Islet precursor cell (in vitro differentiated cells): ENCODE measurements around the gene PKD2L1.

ENCODE experiments used
- DNase-seq: peaks from one replicate; pipeline ENCODE4 v3.0.0-alpha.2; 2018

Gene PKD2L1

GRCh38 chr10:100355086-100355485, 25.1 kb upstream of the PKD2L1 start:
- no peak for DNase-seq

- DNase-seq: no peak
Measured at GRCh38 chr10:100353770-100354485, 23.9 kb upstream of the PKD2L1 start.

- DNase-seq: peak; percentile 29
Measured at GRCh38 chr10:100350914-100351485, 21.0 kb upstream of the PKD2L1 start.

GRCh38 chr10:100349672-100350071, 19.6 kb upstream of the PKD2L1 start:
- DNase-seq: no peak

GRCh38 chr10:100349087-100349486, 19.1 kb upstream of the PKD2L1 start:
- DNase-seq: peak; percentile 54

GRCh38 chr10:100348389-100348927, 18.4 kb upstream of the PKD2L1 start:
- no peak for DNase-seq

- DNase-seq: no peak
Measured at GRCh38 chr10:100347568-100348195, 17.7 kb upstream of the PKD2L1 start.

GRCh38 chr10:100346765-100347567, 16.9 kb upstream of the PKD2L1 start, which contains the start of gene SCD:
Gene SCD, plus strand, starts transcription at chr10:100347233. Its CDS starts 272 bp downstream, at chr10:100347505.
- peak; percentile 98 for DNase-seq

- peak; percentile 94 for DNase-seq
Measured at GRCh38 chr10:100346351-100346764, 16.3 kb upstream of the PKD2L1 start.

- peak; percentile 92 for DNase-seq
Measured at GRCh38 chr10:100345570-100346330, 15.7 kb upstream of the PKD2L1 start.

- DNase-seq: no peak
Measured at GRCh38 chr10:100344241-100344788, 14.3 kb upstream of the PKD2L1 start.

- no peak for DNase-seq
Measured at GRCh38 chr10:100342627-100342972, 12.6 kb upstream of the PKD2L1 start.

- peak; percentile 90 for DNase-seq
Measured at GRCh38 chr10:100341953-100342626, 12.1 kb upstream of the PKD2L1 start.

GRCh38 chr10:100340948-100341847, 11.2 kb upstream of the PKD2L1 start:
- DNase-seq: peak; percentile 59

- DNase-seq: no peak
Measured at GRCh38 chr10:100339236-100339635, 9.2 kb upstream of the PKD2L1 start.

GRCh38 chr10:100338434-100339036, 8.5 kb upstream of the PKD2L1 start:
- DNase-seq: peak; percentile 79

- no peak for DNase-seq
Measured at GRCh38 chr10:100334762-100335161, 4.7 kb upstream of the PKD2L1 start.

- no peak for DNase-seq
Measured at GRCh38 chr10:100333661-100334440, 3.8 kb upstream of the PKD2L1 start.

- no peak for DNase-seq
Measured at GRCh38 chr10:100333106-100333505, 3.1 kb upstream of the PKD2L1 start.
